HG02759 (cell line): ENCODE results near the gene DDX25.

ENCODE experiments used
- ATAC-seq: cut with Tn5 transposase; IDR thresholded peaks from one replicate; pipeline ENCODE4 v1.9.1; 2021; ENCODE audit warnings: mild to moderate bottlenecking, moderate library complexity; ENCODE audit not compliant: unreplicated experiment

Gene DDX25

DNA sequence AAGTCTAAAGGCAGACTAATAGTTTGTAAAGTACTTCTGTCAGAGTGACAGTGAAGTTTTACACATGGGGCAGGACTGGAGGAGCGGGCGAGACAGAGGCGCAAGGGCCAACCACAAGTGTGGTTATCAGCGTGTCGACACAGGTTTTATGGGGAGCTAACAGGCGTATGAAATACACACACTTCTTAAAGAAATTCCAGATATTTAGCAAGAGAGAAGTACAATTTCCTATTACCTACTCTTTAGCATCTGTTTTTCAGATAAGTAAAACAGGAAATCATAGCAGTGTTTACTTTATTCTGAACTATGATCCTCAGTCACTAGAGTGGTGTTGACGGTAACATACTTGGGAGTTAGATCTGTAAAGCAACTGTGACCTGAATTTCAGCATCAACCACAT lies 64.0 kb downstream of the DDX25 start:
- ATAC-seq, result no peak

DNA sequence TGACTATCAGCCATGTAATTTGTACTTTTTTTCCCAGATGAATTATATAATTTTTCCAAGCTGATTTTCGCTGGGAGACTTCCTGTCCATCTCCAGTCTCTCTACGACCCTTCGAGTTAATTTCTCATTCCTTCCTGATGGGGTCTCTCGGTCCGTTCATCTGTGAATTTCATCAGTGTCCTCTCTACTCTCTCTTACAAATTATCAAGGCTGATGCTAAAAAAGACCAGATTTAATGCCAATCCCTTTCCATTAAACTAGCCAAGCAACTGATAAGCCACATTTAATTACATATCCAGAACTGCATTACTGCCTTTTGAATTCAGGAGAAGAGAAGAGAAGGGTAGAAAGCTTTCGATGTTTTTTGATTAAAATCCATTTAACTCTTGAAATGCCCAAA lies 67.3 kb downstream of the DDX25 start:
- ATAC-seq, result no peak

DNA sequence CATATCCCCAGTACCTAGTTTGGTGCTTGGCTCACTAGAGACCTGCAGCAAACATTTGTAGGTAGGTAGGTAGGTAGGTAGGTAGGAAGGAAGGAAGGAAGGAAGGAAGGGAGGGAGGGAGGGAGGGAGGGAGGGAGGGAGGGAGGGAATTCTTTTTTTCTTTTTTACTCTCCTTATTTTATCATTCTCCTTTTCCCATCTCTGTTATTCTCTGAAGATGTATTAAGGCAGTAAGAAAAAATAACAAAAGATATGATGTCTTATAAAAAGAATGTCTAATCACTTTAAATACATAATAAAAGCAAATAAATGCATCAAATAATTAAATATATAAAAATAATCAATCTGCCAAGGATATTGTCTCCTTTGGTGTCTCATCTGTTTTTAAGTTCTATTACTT lies 70.0 kb downstream of the DDX25 start:
- ATAC-seq, result no peak

DNA sequence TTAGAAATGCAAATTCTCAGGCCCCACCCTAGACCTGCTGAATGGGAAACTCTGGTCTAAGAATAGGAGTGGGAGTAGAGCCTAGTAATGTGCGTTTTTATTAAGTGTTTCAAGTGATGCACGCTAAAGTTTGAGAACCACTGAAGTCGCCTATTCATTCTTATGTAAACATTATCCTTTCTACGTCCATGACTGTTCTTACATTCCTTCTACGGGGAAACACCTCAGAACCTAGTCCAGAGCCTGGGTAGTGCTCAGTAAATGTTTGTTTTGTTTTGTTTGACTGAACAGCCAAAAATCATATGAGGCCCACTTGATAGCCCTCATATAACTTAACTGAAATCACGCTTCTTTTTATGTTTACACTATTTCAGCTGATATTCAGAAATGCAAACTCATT lies 71.3 kb downstream of the DDX25 start:
- ATAC-seq, result no peak

DNA sequence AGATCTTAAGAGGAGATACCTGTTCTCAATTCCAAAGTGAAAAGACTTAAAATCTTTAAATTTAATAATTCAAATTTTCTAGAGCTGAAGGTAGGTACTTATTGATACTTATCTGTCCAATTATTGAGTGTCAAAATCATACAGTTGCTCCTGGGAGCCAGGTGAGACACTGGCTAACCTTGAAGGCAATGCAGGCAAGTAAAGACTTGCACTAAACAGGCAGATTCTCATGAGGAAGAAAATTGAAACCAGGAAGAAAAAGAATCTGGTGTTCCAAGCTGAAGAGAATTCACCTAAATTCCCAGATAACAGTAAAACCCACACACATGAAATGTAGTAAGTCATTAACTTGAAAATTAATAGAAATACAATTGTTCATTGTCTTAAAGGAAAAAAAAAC lies 71.8 kb downstream of the DDX25 start:
- no peak for ATAC-seq

DNA sequence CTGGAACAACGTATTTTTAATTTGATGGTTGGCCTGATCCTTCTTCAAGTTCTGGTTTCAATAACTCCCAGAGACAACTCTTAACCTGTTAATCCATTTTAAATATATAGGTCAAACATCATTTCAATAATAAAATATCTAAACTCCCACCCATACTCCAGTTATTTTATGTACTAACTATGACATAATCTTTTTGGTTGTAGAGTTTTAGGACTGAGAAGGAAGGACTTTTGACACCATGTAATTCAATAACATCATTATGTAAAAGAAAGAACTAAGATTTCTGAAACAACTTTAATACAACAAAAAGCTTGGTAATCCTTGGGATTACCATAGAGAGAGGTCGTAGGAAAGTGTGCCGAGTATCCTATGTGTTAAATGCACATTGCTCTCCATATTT lies 73.0 kb downstream of the DDX25 start:
- ATAC-seq, result no peak

DNA sequence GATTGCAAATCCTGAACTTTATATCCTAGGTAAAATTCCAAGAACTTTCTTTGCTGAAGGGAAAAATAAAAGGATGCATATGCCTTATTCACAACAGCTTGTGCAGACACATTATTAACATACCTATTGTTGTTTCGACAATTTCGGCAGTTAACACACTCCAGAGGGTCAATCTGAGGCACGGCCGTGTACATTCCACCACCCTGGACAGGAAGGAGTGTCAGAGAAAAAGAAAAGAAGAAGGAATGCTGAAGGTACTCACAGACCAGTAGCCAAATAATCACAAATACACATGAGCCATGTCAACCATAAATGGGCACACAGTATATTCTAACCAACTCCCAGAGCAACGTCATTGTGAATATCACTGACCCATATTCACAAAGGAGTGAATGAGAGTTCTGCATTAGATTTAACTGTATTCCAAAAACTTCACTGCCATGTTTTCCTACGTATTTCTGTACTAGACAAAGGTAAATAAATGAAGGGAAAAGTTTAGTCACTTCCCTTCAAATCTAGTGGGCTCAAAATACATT lies 73.9 kb downstream of the DDX25 start:
- no peak for ATAC-seq
